Activated CD8-positive, alpha-beta memory T cell treated with anti-CD3 and anti-CD28 coated beads, Interleukin-2, amount 50 U/mL, for 48 hours (primary cell): ENCODE measurements around the gene NAPEPLD.
"Not testable (repeated sequence)": the region's sequence is repeated elsewhere in the genome, so short reads cannot be mapped to it uniquely, and the experiment has no call there.

Experiments used
- DNase-seq: peaks from one replicate; pipeline ENCODE4 v3.0.0-alpha.2; 2020

NAPEPLD gene

DNA sequence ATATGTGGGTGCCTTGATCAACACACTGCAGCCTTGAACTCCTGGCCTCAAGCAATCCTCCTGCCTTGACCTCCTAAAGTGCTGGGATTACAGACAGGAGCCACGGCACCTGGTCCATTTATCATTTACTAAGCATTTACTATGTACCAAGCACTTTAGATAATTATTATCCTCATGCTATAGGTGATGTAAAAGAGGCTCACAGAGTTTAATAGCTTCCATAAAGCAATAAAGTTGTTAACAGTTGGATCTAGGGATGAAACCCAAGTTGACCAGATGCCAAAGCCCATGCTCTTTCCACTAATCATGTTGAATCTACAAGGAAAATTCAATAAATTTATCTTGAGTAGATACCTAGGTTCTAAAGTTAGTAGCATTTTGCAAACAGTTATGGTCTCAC, 5.0 kb downstream of the NAPEPLD start:
- no peak for DNase-seq

DNA sequence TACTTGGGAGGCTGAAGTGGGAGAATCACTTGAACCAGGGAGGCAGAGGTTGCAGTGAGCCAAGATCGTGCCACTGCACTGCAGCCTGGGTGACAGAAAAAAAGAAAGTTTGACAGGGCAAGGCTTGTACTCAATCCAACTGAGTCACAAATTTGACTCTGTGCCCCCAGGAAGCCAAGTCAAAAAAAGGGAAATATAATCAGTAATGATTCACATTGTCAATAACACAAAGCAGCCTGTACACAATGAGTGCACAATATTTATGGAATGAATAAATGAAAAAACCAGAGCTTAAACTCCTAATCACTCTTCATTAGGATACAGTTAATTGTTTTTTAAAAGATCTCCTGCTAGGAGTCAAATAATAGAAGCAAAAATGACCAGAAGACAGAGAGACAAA, 6.4 kb downstream of the NAPEPLD start:
- no peak for DNase-seq

DNA sequence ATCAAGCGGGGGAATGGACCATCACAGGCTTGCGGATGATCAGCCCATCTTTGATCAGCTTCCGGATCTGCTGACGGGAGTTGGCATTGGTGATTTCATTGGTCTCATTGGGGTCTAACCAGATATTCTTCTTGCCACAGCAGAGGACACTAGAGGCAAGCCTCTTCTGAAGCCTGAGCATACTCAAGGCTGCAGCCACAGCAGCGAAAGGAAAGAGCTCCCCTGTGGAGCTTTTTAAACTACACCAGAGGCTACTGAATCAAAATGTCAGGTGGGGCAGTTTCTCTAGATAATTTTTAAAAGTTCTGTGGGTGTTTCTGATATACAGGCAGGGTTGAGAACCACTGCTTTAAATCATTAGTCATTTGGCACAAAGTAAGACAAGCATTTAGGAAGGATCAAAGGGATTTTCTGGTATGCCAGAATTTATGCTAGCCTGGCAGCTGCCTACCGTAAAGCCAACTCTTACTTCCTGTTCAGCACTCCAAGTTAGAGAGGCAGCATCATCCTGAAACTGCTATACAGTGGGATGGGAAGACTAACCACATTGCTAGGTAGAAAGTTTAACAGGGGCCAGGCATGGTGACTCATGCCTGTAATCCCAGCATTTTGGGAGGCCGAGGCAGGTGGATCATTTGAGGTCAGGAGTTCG, 7.0 kb downstream of the NAPEPLD start:
- no peak for DNase-seq

DNA sequence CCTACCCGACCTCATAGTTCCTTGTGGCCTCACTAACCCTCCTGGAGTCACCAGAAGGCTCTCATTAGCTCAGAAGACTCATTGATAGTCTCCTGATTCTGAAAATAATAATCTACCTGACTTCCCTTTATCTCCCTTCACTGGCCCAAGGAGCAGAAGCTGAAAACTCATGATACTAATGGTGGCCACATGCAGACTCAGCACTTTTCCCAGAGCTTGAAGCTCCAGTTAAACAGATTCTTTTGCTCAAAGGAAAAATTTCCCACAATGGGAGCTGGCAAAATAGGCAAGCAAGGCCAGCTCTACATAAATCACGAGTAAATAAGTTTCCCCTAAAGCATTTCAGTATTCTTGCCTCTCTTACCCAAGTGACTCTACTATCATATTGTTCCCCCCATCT, 8.2 kb downstream of the NAPEPLD start:
- no peak for DNase-seq

DNA sequence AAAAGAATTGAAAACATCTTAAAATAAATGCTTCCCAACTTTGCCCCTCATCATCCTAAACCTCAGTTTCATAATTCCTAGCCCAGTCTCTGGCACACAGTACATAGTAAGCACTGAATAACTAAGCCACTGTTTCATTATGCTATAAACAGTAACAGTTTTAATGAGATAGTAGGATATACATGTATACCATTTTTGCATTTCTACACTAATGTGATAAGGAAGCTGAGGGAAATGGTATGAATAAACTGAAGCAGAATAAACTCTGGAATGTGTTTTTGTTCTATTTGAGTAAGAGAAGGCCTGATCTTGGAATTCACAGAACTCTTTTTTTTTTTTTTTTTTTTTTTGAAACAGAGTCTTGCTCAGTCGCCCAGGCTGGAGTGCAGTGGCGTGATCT, 8.8 kb downstream of the NAPEPLD start:
- no peak for DNase-seq

DNA sequence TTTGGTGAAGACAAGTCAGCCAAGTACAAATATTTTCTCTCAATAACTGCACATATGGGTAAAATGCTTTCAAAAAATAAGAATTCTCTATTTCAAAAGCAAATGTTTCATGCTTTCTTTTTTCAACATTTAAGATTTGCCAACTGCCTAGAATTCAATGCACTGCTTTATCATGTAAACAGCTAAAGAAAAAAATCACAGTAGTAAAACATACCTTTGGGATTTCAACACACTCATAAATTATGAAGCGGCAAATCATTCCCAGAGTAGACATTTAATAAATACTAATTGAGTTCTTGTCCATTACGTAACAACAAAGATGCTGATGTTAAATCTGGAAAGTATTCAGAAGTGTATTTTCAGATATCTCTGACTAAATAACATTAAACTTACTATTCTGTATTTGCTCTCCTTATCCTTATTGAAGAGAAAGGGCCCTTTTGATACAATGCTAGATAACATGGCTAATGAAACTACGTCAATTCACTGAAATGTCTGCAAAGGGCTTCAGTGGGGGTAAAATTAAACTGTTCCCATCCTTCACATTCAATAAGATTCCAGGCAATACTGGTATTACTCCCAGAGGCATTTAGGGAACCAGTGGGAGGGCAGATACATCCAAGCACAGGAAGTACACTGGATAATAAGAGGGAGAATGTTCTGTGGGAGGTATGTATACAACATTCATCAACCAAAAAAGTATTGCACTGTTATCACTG, 13.9 kb downstream of the NAPEPLD start:
- no peak for DNase-seq

DNA sequence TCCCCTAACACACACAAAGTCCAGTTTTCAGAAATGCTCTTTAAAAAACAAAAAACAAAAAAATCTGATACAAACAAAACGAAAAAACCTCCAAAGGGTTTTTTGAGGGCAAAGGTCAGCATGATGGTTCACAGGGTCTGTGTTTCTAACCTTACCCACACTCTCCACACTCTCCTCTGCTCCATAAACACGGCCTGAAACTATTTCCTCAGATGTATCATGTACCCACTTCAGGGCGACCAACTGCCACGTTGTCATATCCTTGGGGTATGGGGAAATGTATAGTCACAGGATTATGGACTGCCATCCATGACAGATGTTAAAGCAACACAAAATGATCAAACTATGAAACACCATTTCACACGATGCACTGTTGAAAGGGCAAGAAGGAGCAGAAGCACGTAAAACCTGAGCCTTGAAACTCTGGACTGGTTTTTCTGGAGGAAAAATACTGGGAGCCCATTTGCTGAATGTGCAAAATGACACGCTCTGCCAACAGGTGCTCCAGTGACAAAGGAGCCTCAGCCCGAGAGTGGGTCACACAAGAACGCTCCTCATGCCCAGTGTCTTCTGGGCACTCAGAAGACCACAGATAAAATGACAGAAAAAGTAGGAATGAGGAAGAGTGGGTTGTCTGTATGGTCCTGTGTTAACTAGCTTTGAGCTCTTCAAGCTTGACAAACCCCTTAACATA, 15.8 kb downstream of the NAPEPLD start:
- no peak for DNase-seq

DNA sequence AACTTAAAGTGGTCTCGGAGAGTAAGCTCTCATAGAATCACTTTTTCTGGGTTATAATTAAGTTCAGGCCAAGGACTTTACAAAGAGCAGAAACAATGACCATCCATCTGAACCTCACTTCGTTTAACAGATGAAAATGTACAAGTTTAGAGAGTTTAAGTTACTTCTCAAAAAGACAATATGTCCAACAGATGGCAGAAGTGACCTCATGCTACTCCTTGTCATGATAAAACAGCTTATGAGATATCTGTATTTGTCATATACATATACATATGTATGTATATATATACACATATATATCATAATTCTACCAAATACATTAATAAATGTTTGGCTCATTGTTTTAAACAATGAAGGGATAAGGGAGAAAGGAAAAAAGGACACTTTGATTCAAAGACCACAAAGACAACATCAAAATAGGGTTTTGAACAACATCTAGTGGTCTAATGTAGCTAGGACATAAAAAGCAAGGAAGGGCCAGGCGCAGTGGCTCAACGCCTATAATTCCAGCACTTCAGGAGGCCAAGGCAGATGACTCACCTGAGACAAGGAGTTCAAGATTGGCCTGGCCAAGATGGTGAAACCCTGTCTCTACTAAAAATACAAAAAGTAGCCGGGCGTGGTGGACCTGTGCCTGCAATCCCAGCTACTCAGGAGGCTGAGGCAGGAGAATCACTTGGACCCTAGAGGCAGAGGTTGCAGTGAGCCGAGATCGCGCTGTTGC, 17.8 kb downstream of the NAPEPLD start:
- DNase-seq, result no peak

DNA sequence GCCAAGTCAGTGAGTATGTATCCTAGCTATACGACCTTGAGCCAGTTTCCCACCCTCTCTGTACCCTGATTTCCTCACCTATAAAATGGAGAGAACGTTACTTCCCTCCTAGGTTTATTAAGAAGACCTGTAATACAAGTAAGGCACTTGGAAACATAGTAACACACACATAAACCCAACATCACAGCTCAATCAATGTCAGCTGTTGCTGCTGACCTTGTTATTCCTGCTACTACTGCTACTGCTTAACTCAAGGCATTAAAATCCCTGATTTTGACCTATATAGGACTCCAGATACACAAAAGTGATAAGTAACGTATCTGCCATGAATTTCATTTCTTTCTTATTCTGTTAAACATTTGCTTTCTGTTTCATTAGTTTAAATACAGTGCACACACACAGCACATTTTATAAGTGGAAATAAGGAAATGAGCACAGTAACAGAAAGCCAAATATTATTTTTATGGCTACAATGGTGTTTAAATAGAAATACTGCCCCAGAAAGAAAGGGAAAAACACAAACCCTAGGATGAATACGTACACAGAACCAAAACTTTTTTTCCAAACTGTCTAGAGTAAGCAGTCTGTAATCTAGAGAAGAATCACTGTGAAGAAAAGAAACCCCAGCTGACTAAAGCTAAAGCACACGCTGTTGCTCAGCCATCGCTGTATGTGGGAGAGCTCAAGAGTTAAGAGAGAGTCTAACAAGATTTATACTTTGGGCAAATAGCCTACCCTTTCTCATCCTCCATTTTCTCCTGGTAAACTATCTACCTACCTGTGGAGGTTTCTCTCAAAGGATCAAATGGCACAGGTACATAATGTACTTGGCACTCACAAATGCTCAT, 19.0 kb downstream of the NAPEPLD start:
- DNase-seq, result no peak

DNA sequence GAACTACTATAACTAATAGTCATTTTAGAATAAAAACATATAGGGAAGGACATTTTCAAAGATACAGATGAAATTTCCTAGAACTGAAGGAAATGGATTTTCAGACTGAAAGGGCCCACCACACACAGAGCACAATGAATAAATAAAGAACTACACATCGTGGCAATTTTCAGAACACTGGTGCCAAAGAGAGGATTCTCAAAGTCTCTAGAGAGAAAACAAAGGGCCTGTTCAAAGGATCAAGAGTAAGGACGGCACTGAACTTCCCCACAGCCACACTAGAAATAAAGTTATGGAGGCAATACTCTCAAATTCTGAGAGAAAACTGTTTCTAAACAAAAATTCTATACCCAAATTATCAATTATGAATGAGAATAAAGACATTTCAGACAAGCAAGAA, 21.9 kb downstream of the NAPEPLD start:
- DNase-seq, result no peak

DNA sequence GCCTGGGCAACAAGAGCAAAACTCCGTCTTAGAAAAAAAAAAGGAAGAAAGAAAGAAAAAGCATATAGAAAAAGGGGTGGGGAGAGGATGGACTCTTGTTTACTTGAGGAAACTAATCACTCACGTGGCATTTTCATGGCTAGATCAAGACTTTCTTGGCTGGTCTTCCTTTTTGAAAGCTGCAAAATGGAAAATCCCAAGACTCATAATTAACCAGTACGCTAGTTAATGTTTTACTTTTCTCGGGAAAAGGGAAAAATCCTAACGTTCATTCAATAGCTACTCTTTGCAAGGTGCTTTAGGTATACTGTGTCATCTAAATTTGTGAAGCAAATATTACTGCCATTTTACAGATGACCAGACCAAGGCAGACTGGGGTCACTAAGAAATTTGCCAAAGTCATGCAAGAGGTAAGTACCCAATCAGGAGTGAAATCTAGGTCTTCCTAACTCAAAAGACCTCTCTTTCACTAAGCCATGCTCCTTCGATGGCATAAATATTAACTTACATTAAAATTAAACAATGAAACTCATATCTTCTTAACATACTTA, 24.4 kb downstream of the NAPEPLD start:
- DNase-seq, result no peak

DNA sequence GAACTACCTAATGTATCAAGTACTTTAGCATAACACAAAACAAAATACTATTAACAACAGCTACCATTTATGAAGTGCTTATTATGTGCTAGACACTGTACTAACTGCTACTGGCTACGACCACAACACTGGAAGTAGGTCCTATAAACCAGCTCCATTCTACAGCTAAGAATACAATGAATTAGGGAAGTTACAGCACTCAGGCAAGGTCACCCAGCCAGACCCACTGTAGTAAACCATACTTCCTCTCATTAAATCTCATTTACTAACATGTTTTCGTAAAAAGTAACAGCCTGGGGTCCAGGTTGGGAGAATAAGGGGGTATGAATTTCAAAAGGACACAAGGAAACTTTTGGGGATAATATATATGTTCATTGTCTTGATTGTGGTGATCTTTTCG, 25.4 kb downstream of the NAPEPLD start:
- DNase-seq, result no peak

DNA sequence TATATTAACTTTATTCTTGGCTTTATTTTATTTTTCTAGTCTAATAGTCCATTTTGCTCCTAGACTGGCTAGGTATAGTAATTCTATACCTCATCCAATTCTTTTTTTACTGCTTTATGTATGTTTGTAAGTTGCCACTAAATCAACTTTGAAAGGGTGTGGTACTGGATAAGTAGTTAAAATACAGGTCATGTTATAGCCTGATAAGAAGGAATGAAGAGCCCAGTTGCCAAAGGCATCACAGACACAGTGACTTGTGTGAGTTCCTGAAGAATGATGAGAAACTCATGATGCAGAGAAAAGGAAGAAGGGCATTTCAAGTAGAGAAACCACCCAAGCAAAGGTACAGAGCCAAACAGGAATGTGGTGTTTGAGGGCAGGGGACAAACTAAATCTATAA, 27.3 kb downstream of the NAPEPLD start:
- no peak for DNase-seq

DNA sequence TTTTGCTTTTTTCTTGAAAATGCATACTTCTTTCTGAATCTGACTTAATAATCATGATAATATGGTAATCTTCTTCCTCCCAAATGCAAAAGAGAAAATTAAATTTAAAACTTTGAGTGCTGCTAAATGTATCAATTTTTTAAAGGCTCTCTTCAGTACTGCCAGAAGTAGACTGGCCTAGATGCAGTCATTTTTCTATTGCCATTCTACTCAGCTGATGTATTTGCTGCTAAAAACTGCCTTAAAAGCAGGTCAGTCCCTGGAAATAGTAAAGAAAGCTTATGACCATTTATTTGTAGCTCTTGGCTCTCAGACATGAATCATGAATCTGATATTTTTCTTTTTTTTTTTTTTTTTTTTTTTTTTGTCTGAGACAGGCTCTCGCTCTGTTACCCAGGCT, 28.5 kb downstream of the NAPEPLD start:
- DNase-seq, result no peak

DNA sequence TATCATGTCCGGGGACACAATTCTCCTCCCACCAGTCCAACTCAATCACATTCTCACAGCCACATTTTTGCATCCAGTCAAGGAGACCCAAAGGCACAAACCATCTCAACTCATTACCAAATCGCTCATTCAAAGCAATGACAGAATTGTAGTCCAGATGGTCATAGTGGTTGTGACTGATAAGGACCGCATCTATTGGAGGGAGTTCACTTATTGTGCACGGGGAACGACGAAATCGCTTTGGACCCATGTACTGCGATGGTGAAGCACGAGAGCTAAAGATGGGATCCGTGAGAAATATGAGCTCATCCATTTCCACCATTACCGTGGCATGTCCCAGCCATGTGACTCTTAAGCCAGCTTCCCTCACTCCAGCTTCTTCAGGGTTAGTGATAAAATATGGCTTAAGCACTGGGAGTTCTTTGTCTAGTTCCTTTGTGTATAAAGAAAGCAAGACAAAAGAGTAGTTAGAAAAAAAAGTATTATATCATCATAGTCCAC, 29.1 kb downstream of the NAPEPLD start:
- DNase-seq, result no peak

DNA sequence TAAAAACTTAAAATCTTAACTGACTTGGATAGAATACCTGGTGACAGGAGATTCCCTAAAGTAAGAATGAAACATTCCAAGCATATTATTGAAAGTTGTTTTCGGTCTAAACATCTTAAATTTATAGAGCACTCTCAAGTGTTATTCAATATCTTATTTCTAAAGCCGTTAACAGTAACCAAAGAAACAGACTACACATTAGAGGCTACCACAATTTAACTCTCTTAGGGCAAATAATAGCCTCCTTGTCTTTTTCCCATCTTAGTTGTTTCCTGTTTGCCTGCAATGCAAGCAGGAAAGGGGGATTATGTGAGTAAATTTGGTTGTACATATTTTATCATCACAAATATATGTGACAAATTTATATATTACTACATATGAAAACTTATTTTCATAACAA, 31.4 kb downstream of the NAPEPLD start:
- no peak for DNase-seq

DNA sequence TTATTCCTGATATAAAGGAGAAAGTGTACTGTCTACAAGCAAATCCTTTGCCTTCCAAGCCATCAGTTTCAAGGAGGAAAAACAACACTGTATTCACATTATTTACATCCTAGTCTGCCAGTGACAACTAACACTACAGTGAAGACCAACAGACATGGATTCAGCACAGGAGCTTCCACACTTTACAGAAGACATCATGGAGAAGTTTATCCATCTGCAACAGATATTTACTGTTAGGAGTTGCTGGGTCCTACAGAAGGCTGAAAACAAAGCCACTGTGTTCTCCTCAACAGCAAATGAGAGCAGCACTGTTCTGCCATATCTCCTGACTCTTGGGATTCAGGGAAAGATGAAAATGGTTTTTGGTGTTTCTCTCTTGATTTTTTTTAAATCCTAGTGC, 31.9 kb downstream of the NAPEPLD start:
- DNase-seq, result no peak

DNA sequence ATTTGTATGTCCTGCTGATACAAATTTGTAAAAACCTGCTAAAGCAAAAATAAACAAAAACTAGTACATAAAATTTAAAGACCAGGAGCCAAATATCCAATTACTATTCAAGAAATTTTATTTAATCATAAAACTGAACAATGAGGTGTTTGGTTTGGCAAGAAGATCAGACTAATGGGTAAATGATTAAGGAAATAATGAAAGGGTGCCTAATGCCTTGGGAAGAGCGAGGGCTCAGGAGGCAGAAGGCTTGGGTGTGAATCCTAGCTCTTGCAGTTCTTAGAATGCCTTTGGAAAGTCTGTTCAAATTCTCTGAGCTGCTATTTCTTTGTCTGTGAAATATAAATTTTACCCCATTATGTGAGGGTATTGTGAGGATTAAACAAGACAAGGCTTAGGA, 32.4 kb downstream of the NAPEPLD start:
- DNase-seq, result no peak

DNA sequence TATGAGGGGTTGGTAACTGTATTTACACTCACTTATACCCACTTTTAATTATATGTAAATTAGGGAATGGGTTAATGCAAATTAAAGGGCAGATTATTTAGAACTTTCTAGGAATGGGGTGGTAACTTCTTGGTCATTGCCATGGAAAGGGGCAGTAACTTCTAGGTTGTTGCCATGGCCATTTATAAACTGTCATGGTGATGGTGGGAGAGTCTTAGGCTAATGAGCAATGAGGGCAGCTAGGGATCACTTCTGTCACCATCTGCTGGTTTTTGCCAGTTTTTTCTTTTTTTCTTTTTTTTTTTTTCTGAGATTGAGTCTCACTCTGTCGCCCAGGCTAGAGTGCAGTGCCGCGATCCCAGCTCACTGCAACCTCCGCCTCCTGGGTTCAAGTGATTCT, 33.1 kb downstream of the NAPEPLD start:
- no peak for DNase-seq

DNA sequence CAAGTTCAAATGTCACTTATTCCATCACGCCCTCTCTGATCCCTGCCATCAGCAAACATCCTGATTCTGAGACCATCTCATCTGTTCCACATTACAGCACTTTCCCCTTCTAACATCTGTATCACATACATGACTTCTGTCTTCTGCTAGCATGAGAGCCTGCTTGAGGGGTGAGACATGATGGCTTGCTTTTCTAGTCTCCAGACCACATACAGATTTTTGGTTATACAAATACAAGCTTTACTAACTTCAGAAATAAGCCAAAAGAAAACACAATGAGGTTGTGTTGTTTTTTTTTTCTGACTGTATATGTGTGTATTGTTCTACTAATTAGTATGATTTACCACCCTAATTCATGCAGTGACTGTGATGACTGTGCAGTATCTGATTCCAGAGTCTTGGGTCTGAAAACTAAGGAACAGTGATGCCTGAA, 34.3 kb downstream of the NAPEPLD start:
- DNase-seq, result no peak

DNA sequence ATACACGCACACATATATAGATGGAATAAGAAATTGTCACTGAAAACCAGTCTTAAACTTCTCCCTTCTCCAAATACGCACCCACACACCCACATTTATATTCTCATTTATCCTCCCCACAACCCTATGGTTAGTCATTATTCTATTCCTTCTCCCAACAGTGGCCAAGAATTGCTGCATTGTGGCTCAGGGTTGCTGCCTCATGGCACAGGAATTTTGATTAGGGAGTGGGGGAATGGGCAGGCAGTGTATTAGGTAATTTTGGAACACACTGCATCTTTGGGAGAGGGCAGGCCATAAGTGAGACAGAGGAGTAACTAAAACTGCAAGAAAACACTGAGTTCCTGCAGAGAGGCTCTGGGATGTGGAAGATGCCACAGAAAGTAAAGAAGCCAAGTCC, 35.7 kb downstream of the NAPEPLD start:
- no peak for DNase-seq

DNA sequence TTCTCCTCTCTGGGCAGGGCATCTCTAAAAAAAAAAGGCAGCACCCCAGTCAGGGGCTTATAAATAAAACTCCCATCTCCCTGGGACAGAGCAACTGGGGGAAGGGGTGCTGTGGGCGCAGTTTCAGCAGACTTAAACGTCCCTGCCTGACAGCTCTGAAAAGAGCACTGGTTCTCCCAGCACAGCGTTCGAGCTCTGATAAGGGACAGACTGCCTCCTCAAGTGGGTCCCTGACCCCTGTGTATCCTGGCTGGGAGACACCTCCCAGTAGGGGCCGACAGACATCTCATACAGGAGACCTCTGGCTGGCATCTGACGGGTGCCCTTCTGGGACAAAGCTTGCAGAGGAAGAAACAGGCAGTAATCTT, 42.2 kb downstream of the NAPEPLD start:
- not testable (repeated sequence) for DNase-seq
